Measurements from ENCODE around the gene NR4A3.

GRCh38 chr9:99811172-99811571 is 10.5 kb upstream of the NR4A3 start:
- TF ChIP-seq CTCF (IDR thresholded peaks at IDR 0.05), result no peak
- no peak for TF ChIP-seq POLR2A (IDR thresholded peaks at IDR 0.05)

All from Peyer's patch (tissue), 4 donors.